GM12878 (cell line): ENCODE measurements around the gene NT5C2. TPM values are rescaled to one million over a fixed set of nuclear protein-coding genes. Genes with fewer than 3 reads are reported as not detected.

Experiments used
- ATAC-seq: fragments of 200-7000 bp; cut with Tn5 transposase; 3 replicates; pipeline ENCODE4 v1.9.1; 2020; ENCODE audit warnings: mild to moderate bottlenecking, moderate library complexity
- BruUV-seq: library from RNA; stranded (reverse); fragments of 400-500 nt; replicated peaks from 2 replicates; lab custom pipeline; 2021; lab: Mats Ljungman, UMichigan
- CTCF ChIA-PET: fragments of 300-600 bp; sonication (Branson Sonifier 250); formaldehyde crosslinking; extraction: SDS; loops from one replicate; lab custom pipeline; 2021; ENCODE audit warnings: inconsistent platforms; lab: Yijun Ruan, JAX
- POLR2A ChIA-PET: fragments of 350-600 bp; formaldehyde crosslinking; extraction: SDS; loops from one replicate; lab custom pipeline; 2021; ENCODE audit warnings: inconsistent platforms; lab: Charles Lee
- RAD21 ChIA-PET: fragments of 300-600 bp; sonication (Branson Sonifier 250); formaldehyde crosslinking; loops from one replicate; lab custom pipeline; 2023; ENCODE audit warnings: antibody characterized with exemption; ENCODE audit not compliant: unreplicated experiment; lab: Charles Lee
- SMC1A ChIA-PET: fragments of 300-600 bp; sonication (Branson Sonifier 250); formaldehyde crosslinking; loops from one replicate; lab custom pipeline; 2023; ENCODE audit not compliant: unreplicated experiment, uncharacterized antibody; lab: Charles Lee
- DNase-seq: peaks from one replicate; pipeline ENCODE4 v3.0.0-alpha.2; 2011; ENCODE audit warnings: low read depth, low spot score
- FAIRE-seq: peaks from 3 replicates; lab custom pipeline; 2011; peaks lifted over from hg19 to GRCh38; lab: Jason Lieb, UNC
- H2AFZ ChIP-seq: 2 replicates; pipeline ENCODE4 v1.6.0; 2011; ENCODE audit warnings: low read depth, low read length, control low read depth; ENCODE audit not compliant: control insufficient read depth
- H3K27ac ChIP-seq: 2 replicates; pipeline ENCODE4 v1.5.1; 2011; ENCODE audit warnings: control low read depth; ENCODE audit not compliant: control insufficient read depth, insufficient read depth
- H3K27me3 ChIP-seq, 2 experiments: replicated peaks in 1 of 2; 2 replicates each; pipeline versions ENCODE4 v1.6.0 to v1.6.1; 2011; ENCODE audit warnings: low read length in 1 of 2; ENCODE audit not compliant: control insufficient read depth in 2 of 2, insufficient read depth in 2 of 2
- H3K36me3 ChIP-seq, 2 experiments: 2 replicates each; pipeline ENCODE4 v1.5.1; 2011; ENCODE audit warnings: low read length in 1 of 2; ENCODE audit not compliant: control insufficient read depth in 2 of 2, insufficient read depth in 2 of 2
- H3K4me1 ChIP-seq: 2 replicates; pipeline ENCODE4 v1.6.1; 2011; ENCODE audit warnings: mild to moderate bottlenecking, low read length, moderate library complexity, mixed read lengths; ENCODE audit not compliant: control insufficient read depth, insufficient read depth
- H3K4me2 ChIP-seq: 2 replicates; pipeline ENCODE4 v1.6.0; 2011; ENCODE audit warnings: control low read depth; ENCODE audit not compliant: control insufficient read depth, insufficient read depth
- H3K4me3 ChIP-seq: fragments of 200-600 bp; sonication (generic); 2 replicates; pipeline ENCODE4 v1.5.1; 2016
- H3K79me2 ChIP-seq: 2 replicates; pipeline ENCODE4 v1.6.0; 2011; ENCODE audit warnings: low read length; ENCODE audit not compliant: control insufficient read depth, insufficient read depth
- H3K9ac ChIP-seq: 2 replicates; pipeline ENCODE4 v1.8.0; 2011; ENCODE audit warnings: low read length, control low read depth, mixed read lengths; ENCODE audit not compliant: control insufficient read depth, insufficient read depth
- H3K9me3 ChIP-seq: replicated peaks from 3 replicates; pipeline ENCODE4 v1.5.1; 2011; ENCODE audit warnings: mild to moderate bottlenecking, low read length; ENCODE audit not compliant: control insufficient read depth, insufficient read depth
- H4K20me1 ChIP-seq: 2 replicates; pipeline ENCODE4 v1.6.0; 2011; ENCODE audit not compliant: control insufficient read depth, insufficient read depth
- ATF7 ChIP-seq: fragments of 450-650 bp; IDR thresholded peaks from 2 replicates; pipeline ENCODE4 v1.6.1; 2016; ENCODE audit warnings: low read depth, mild to moderate bottlenecking
- BHLHE40 ChIP-seq, 2 experiments: fragments of 450-650 bp in 1 of 2; IDR thresholded peaks; 2 replicates each; pipeline ENCODE4 v1.6.1; 2011 to 2017; ENCODE audit warnings: low read depth in 2 of 2, borderline replicate concordance in 1 of 2, improper control_type of control experiment in 1 of 2, low read length in 1 of 2, mild to moderate bottlenecking in 1 of 2
- EP300 ChIP-seq, 2 experiments: fragments of 150-350 bp in 1 of 2; IDR thresholded peaks; 2 replicates each; pipeline ENCODE4 v1.6.1; 2011 to 2012; ENCODE audit warnings: low read depth in 2 of 2, low read length in 2 of 2, borderline replicate concordance in 1 of 2, improper control_type of control experiment in 1 of 2, inconsistent platforms in 1 of 2; ENCODE audit not compliant: control insufficient read depth in 1 of 2
- HDAC6 ChIP-seq: fragments of 200-600 bp; sonication (generic); IDR thresholded peaks from one replicate; pipeline ENCODE4 v1.8.0; 2017; ENCODE audit warnings: antibody characterized with exemption; ENCODE audit not compliant: unreplicated experiment
- JUND ChIP-seq: IDR thresholded peaks from 2 replicates; pipeline ENCODE4 v1.6.1; 2012; ENCODE audit warnings: low read depth, mild to moderate bottlenecking, low read length, improper control_type of control experiment, moderate library complexity
- MEF2A ChIP-seq: IDR thresholded peaks from 2 replicates; pipeline ENCODE4 v1.6.1; 2011; ENCODE audit warnings: low read depth, mild to moderate bottlenecking, low read length, moderate library complexity; ENCODE audit not compliant: insufficient read depth
- NFXL1 ChIP-seq: fragments of 450-650 bp; IDR thresholded peaks from 2 replicates; pipeline ENCODE4 v1.6.1; 2017; ENCODE audit warnings: antibody characterized with exemption, mild to moderate bottlenecking, borderline replicate concordance
- SMC3 ChIP-seq: IDR thresholded peaks from 2 replicates; pipeline ENCODE4 v1.6.1; 2011; ENCODE audit warnings: low read length, improper control_type of control experiment, borderline replicate concordance
- in situ Hi-C: fragments of 300-500 bp; cut with MboI; formaldehyde crosslinking; loops from 9 replicates; pipeline ENCODE4 v1.14.3; 2018; ENCODE audit warnings: mixed read lengths
- intact Hi-C: fragments of 100-400 bp; cut with micrococcal nuclease; formaldehyde crosslinking; loops from one replicate; pipeline ENCODE4 v1.14.2; 2022; ENCODE audit not compliant: unreplicated experiment
- polyA plus RNA-seq, 11 experiments: library from polyadenylated mRNA; depleted of rRNA in 4 of 11; unstranded in 6 of 11; stranded (reverse) in 5 of 11; fragments of >200 nt; fragmentation: Nextera tagmentation in 4 of 11; fragmentation: Illumina TruSeq in 1 of 11; extraction: Ambion mirVana in 4 of 11; extraction: Trizol in 1 of 11; gene quantifications; 1 replicate in 1 of 11; 2 replicates in 10 of 11; pipeline versions ENCODE4 v1.2.1 to v1.2.3, GENCODE V29; 2011 to 2016; ENCODE audit warnings: inconsistent platforms in 2 of 11, missing spikeins in 2 of 11, low read depth in 1 of 11
- total RNA-seq, 4 experiments: library from RNA; depleted of rRNA in 3 of 4; stranded (reverse); fragments of >200 nt in 3 of 4; fragmentation: Illumina TruSeq in 1 of 4; extraction: Trizol in 1 of 4; gene quantifications; 2 replicates each; pipeline versions ENCODE4 v1.2.1 to v1.2.3, GENCODE V29; 2013 to 2021
- TF ChIP-seq, protein P1 (sequence below): IDR thresholded peaks from 2 replicates; pipeline ENCODE4 v1.6.1; 2012; ENCODE audit warnings: mild to moderate bottlenecking, low read depth, low read length

The NT5C2 gene
- total and polyA plus RNA-seq, 10 of the 15 experiments (the other 5 are each of a cell fraction or from before 2014, with no cell fraction given) = 15.8 to 70.1 (median 56.0) TPM

- Histone ChIP-seq H2AFZ (no peak overlapping the region), H4K20me1 (no peaks in the 10 kb centered on the region), H3K4me1 (peaks cover 39% of the 10 kb centered on the region), H3K4me3 (no peak overlapping the region), H3K27me3 (no peaks in the 10 kb centered on the region), H3K36me3 (no peaks in the 10 kb centered on the region; a peak in 1 of 4 replicates), H3K9ac (no peak overlapping the region), H3K9me3 (no peaks in the 10 kb centered on the region; the same call in 2 of the 3 replicates), H3K79me2 (peaks cover 14% of the 10 kb centered on the region), H3K27ac (peak overlapping the region; percentile 59), H3K4me2 (peak overlapping the region; percentile 66)
- ChIA-PET RAD21 (interaction anchor here (0.8 to 4.8 kb wide), 12 partner anchors 12 to 134 kb away, joined by 3 to 67 read pairs (median 4); partner anchors contain the start of gene NT5C2), SMC1A (interaction anchor here (0.6 to 5.9 kb wide), 22 partner anchors 9 to 275 kb away, joined by 3 to 49 read pairs (median 6); partner anchors contain the start of genes CNNM2 and NT5C2), CTCF (interaction anchor here (1.1 to 3.2 kb wide), 12 partner anchors 9 to 193 kb away, joined by 3 to 16 read pairs (median 5); partner anchors contain the start of gene CNNM2), POLR2A (interaction anchor here (0.6 to 3.2 kb wide), 8 partner anchors 9 to 189 kb away, joined by 3 to 31 read pairs (median 4); partner anchors contain the start of gene NT5C2)
- no TSS peak for BruUV-seq
- FAIRE-seq = no peak
- no peak for DNase-seq
- no peak for ATAC-seq
- intact Hi-C loops (loop anchor here (2.0 kb wide), 1 partner anchor 74 kb away; no protein-coding TSS in a partner anchor), in situ Hi-C loops (no loop called here)
- TF ChIP-seq SMC3 (no peak), EP300 (IDR thresholded peaks at IDR 0.05; ENCODE audit: borderline replicate concordance in 1 of 2, control insufficient read depth in 1 of 2, low read depth in 2 of 2, low read length in 2 of 2) (no peak), HDAC6 (no peak), JUND (no peak), MEF2A (no peak), NFXL1 (no peak), BHLHE40 (IDR thresholded peaks at IDR 0.05; ENCODE audit: borderline replicate concordance in 1 of 2, low read depth in 2 of 2, low read length in 1 of 2) (no peak), ATF7 (no peak)
- TF ChIP-seq, protein P1, sequence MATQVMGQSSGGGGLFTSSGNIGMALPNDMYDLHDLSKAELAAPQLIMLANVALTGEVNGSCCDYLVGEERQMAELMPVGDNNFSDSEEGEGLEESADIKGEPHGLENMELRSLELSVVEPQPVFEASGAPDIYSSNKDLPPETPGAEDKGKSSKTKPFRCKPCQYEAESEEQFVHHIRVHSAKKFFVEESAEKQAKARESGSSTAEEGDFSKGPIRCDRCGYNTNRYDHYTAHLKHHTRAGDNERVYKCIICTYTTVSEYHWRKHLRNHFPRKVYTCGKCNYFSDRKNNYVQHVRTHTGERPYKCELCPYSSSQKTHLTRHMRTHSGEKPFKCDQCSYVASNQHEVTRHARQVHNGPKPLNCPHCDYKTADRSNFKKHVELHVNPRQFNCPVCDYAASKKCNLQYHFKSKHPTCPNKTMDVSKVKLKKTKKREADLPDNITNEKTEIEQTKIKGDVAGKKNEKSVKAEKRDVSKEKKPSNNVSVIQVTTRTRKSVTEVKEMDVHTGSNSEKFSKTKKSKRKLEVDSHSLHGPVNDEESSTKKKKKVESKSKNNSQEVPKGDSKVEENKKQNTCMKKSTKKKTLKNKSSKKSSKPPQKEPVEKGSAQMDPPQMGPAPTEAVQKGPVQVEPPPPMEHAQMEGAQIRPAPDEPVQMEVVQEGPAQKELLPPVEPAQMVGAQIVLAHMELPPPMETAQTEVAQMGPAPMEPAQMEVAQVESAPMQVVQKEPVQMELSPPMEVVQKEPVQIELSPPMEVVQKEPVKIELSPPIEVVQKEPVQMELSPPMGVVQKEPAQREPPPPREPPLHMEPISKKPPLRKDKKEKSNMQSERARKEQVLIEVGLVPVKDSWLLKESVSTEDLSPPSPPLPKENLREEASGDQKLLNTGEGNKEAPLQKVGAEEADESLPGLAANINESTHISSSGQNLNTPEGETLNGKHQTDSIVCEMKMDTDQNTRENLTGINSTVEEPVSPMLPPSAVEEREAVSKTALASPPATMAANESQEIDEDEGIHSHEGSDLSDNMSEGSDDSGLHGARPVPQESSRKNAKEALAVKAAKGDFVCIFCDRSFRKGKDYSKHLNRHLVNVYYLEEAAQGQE = no peak
Observed at GRCh38 chr10:103110407-103110806, 82.7 kb downstream of the NT5C2 start.
